ENCODE measurements around the gene MEF2C. TPM values are rescaled to one million over a fixed set of nuclear protein-coding genes. Genes with fewer than 3 reads are reported as not detected.

The MEF2C gene
- total and polyA plus RNA-seq, 4 donors = 2.8 to 15.9 (median 10.1) TPM

GRCh38 chr5:88930335-88930734, 47.4 kb upstream of the MEF2C start:
- no peak for TF ChIP-seq FOXA2 (IDR thresholded peaks at IDR 0.05)
- TF ChIP-seq, protein P1, sequence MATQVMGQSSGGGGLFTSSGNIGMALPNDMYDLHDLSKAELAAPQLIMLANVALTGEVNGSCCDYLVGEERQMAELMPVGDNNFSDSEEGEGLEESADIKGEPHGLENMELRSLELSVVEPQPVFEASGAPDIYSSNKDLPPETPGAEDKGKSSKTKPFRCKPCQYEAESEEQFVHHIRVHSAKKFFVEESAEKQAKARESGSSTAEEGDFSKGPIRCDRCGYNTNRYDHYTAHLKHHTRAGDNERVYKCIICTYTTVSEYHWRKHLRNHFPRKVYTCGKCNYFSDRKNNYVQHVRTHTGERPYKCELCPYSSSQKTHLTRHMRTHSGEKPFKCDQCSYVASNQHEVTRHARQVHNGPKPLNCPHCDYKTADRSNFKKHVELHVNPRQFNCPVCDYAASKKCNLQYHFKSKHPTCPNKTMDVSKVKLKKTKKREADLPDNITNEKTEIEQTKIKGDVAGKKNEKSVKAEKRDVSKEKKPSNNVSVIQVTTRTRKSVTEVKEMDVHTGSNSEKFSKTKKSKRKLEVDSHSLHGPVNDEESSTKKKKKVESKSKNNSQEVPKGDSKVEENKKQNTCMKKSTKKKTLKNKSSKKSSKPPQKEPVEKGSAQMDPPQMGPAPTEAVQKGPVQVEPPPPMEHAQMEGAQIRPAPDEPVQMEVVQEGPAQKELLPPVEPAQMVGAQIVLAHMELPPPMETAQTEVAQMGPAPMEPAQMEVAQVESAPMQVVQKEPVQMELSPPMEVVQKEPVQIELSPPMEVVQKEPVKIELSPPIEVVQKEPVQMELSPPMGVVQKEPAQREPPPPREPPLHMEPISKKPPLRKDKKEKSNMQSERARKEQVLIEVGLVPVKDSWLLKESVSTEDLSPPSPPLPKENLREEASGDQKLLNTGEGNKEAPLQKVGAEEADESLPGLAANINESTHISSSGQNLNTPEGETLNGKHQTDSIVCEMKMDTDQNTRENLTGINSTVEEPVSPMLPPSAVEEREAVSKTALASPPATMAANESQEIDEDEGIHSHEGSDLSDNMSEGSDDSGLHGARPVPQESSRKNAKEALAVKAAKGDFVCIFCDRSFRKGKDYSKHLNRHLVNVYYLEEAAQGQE (IDR thresholded peaks at IDR 0.05) = no peak
- DNase-seq (ENCODE audit: low spot score) = no peak
- Histone ChIP-seq H3K36me3 (ENCODE audit: control insufficient read depth in 4 of 4, insufficient read depth in 3 of 4, low read depth in 1 of 4, low read length in 3 of 4) (no peaks in the 10 kb centered on the region), H3K9ac (ENCODE audit: low read depth in 1 of 2, low read length in 2 of 2) (no peak overlapping the region), H3K27me3 (ENCODE audit: control insufficient read depth in 4 of 4, insufficient read depth in 4 of 4, low read length in 3 of 4) (no peaks in the 10 kb centered on the region), H3K9me3 (ENCODE audit: control insufficient read depth in 4 of 4, low read length in 3 of 4) (no peaks in the 10 kb centered on the region), H3K4me1 (ENCODE audit: control insufficient read depth in 4 of 4, insufficient read depth in 4 of 4, low read length in 3 of 4) (no peaks in the 10 kb centered on the region), H3K4me3 (ENCODE audit: low read depth in 1 of 3, low read length in 3 of 3) (no peak overlapping the region), H3K27ac (ENCODE audit: low read depth in 1 of 2, low read length in 2 of 2) (no peak overlapping the region)
- WGBS = 84% methylated on average over 1 of the region's 1 CpG

DNA sequence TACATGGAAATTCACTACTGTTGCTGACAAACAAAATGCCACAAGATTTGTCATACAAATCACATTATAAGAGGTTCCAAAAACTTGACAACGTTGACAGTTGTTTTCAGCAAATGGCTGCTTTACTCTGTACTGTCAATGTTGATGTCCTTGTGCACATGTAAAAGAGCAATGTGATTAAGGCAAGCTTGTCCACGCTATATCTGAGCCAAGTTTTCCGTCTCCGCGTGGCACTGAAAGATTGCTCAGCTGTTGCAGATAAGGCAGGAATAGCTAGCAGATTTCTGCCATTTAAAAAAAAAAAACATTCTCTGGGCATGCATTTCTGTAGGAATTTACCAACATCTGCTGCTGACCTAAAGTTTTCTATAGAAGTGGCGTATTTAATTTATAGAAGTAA, 46.4 kb upstream of the MEF2C start:
- Histone ChIP-seq H3K4me1 (ENCODE audit: control insufficient read depth in 4 of 4, insufficient read depth in 4 of 4, low read length in 3 of 4) (no peaks in the 10 kb centered on the region), H3K9me3 (ENCODE audit: control insufficient read depth in 4 of 4, low read length in 3 of 4) (no peaks in the 10 kb centered on the region), H3K9ac (ENCODE audit: low read depth in 1 of 2, low read length in 2 of 2) (no peak overlapping the region), H3K27ac (ENCODE audit: low read depth in 1 of 2, low read length in 2 of 2) (no peak overlapping the region), H3K36me3 (ENCODE audit: control insufficient read depth in 4 of 4, insufficient read depth in 3 of 4, low read depth in 1 of 4, low read length in 3 of 4) (no peaks in the 10 kb centered on the region), H3K4me3 (ENCODE audit: low read depth in 1 of 3, low read length in 3 of 3) (no peak overlapping the region), H3K27me3 (ENCODE audit: control insufficient read depth in 4 of 4, insufficient read depth in 4 of 4, low read length in 3 of 4) (no peaks in the 10 kb centered on the region)
- TF ChIP-seq GABPA (IDR thresholded peaks at IDR 0.05 in 1 of 2, conservative IDR thresholded peaks at IDR 0.05 in 1 of 2) (no peak), RXRA (IDR thresholded peaks at IDR 0.05) (no peak), TAF1 (conservative IDR thresholded peaks at IDR 0.05) (no peak), HNF4G (IDR thresholded peaks at IDR 0.05) (no peak), YY1 (IDR thresholded peaks at IDR 0.05) (no peak), FOXA1 (IDR thresholded peaks at IDR 0.05) (no peak), CTCF (IDR thresholded peaks at IDR 0.05; ENCODE audit: low read depth, low read length, missing input control) (no peak)
- TF ChIP-seq, protein P2, sequence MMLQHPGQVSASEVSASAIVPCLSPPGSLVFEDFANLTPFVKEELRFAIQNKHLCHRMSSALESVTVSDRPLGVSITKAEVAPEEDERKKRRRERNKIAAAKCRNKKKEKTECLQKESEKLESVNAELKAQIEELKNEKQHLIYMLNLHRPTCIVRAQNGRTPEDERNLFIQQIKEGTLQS (IDR thresholded peaks at IDR 0.05) = no peak
- WGBS = 80% methylated on average over 6 of the region's 6 CpGs
- no peak for DNase-seq (ENCODE audit: low spot score)

GRCh38 chr5:88926774-88927173, 43.8 kb upstream of the MEF2C start:
- no peaks in the 10 kb centered on the region for H3K9me3 ChIP-seq (ENCODE audit: control insufficient read depth in 4 of 4, low read length in 3 of 4)
- WGBS = 79% methylated on average over 7 of the region's 7 CpGs
- TF ChIP-seq ZBTB33 (IDR thresholded peaks at IDR 0.05) = no peak
- H3K36me3 ChIP-seq (ENCODE audit: control insufficient read depth in 4 of 4, insufficient read depth in 3 of 4, low read depth in 1 of 4, low read length in 3 of 4) = no peaks in the 10 kb centered on the region
- H3K27me3 ChIP-seq (ENCODE audit: control insufficient read depth in 4 of 4, insufficient read depth in 4 of 4, low read length in 3 of 4) = no peaks in the 10 kb centered on the region
- H3K27ac ChIP-seq (ENCODE audit: low read depth in 1 of 2, low read length in 2 of 2) = no peak overlapping the region
- DNase-seq (ENCODE audit: low spot score) = no peak
- H3K9ac ChIP-seq (ENCODE audit: low read depth in 1 of 2, low read length in 2 of 2) = no peak overlapping the region
- H3K4me3 ChIP-seq (ENCODE audit: low read depth in 1 of 3, low read length in 3 of 3) = no peak overlapping the region
- no peaks in the 10 kb centered on the region for H3K4me1 ChIP-seq (ENCODE audit: control insufficient read depth in 4 of 4, insufficient read depth in 4 of 4, low read length in 3 of 4)
